OCI-LY7 (cell line): ENCODE data around the gene IQSEC1. TPM values are rescaled to one million over a fixed set of nuclear protein-coding genes. Genes with fewer than 3 reads are reported as not detected.

Experiments used
- Bru-seq: library from RNA; stranded (reverse); fragments of 400-500 nt; gene quantifications from one replicate; lab custom pipeline; 2021; lab: Mats Ljungman, UMichigan
- BruChase-seq, 2 experiments: library from RNA; stranded (reverse); fragments of 400-500 nt; gene quantifications; one replicate each; lab custom pipeline; 2021; lab: Mats Ljungman, UMichigan
- BruUV-seq: library from RNA; stranded (reverse); fragments of 400-500 nt; replicated peaks from 2 replicates; lab custom pipeline; 2021; lab: Mats Ljungman, UMichigan
- CTCF ChIA-PET: fragments of 300-600 bp; sonication (Branson Sonifier 250); formaldehyde crosslinking; loops from one replicate; lab custom pipeline; 2022; ENCODE audit warnings: antibody characterized with exemption; ENCODE audit not compliant: unreplicated experiment; lab: Charles Lee
- POLR2A ChIA-PET: fragments of 300-600 bp; sonication (Branson Sonifier 250); formaldehyde crosslinking; loops from one replicate; lab custom pipeline; 2022; ENCODE audit warnings: antibody characterized with exemption; lab: Charles Lee
- DNase-seq: peaks from one replicate; pipeline ENCODE4 v3.0.0-alpha.2; 2015; ENCODE audit warnings: low spot score
- H2AFZ ChIP-seq: fragments of 200-600 bp; sonication (generic), shearing (Covaris generic); 2 replicates; pipeline ENCODE4 v1.6.1; 2014; ENCODE audit warnings: mild to moderate bottlenecking, antibody characterized with exemption, low read length, moderate library complexity
- H3K27ac ChIP-seq: fragments of 200-600 bp; sonication (generic); 2 replicates; pipeline ENCODE4 v1.5.1; 2014; ENCODE audit warnings: mixed run types, low read depth, mild to moderate bottlenecking, moderate library complexity, low read length, inconsistent platforms; ENCODE audit not compliant: poor library complexity, severe bottlenecking
- H3K36me3 ChIP-seq: fragments of 200-600 bp; sonication (generic); 2 replicates; pipeline ENCODE4 v1.6.1; 2014; ENCODE audit warnings: mild to moderate bottlenecking, antibody characterized with exemption, low read length, moderate library complexity, mixed read lengths; ENCODE audit not compliant: insufficient read depth
- H3K4me1 ChIP-seq: fragments of 200-600 bp; sonication (generic); 2 replicates; pipeline ENCODE4 v1.5.1; 2014; ENCODE audit warnings: mild to moderate bottlenecking, low read length; ENCODE audit not compliant: insufficient read depth, poor library complexity, severe bottlenecking
- H3K4me2 ChIP-seq: fragments of 200-600 bp; sonication (generic); 2 replicates; pipeline ENCODE4 v1.6.1; 2014; ENCODE audit warnings: mild to moderate bottlenecking, low read length
- H3K4me3 ChIP-seq: fragments of 200-600 bp; sonication (generic); 2 replicates; pipeline ENCODE4 v1.5.1; 2014; ENCODE audit warnings: mild to moderate bottlenecking, low read depth, low read length; ENCODE audit not compliant: poor library complexity, severe bottlenecking
- H3K79me2 ChIP-seq: fragments of 200-600 bp; sonication (generic); 2 replicates; pipeline ENCODE4 v1.6.1; 2016; ENCODE audit warnings: low read depth, mild to moderate bottlenecking, low read length, moderate library complexity, mixed read lengths; ENCODE audit not compliant: insufficient read depth
- H3K9me2 ChIP-seq: fragments of 200-600 bp; sonication (generic); 2 replicates; pipeline ENCODE4 v1.6.1; 2016; ENCODE audit warnings: mild to moderate bottlenecking, low read length, mixed read lengths; ENCODE audit not compliant: insufficient read depth
- H3K9me3 ChIP-seq: fragments of 200-600 bp; sonication (generic); 2 replicates; pipeline ENCODE4 v1.6.1; 2014; ENCODE audit warnings: mild to moderate bottlenecking, mixed run types, low read length, mixed read lengths
- H4K20me1 ChIP-seq: fragments of 200-600 bp; sonication (generic); 2 replicates; pipeline ENCODE4 v1.6.1; 2014; ENCODE audit warnings: mild to moderate bottlenecking, antibody characterized with exemption, low read length, moderate library complexity, mixed read lengths; ENCODE audit not compliant: insufficient read depth
- EZH2phosphoT487 ChIP-seq: fragments of 200-600 bp; sonication (generic); IDR thresholded peaks from 2 replicates; pipeline ENCODE4 v1.6.1; 2018; ENCODE audit warnings: low read depth, borderline replicate concordance, mild to moderate bottlenecking, mixed run types, antibody characterized with exemption, low read length, moderate library complexity, mixed read lengths
- intact Hi-C: fragments of 100-400 bp; cut with micrococcal nuclease; formaldehyde crosslinking; loops from one replicate; pipeline ENCODE4 v1.10.0; 2022; ENCODE audit not compliant: unreplicated experiment
- long read RNA-seq: library from polyadenylated mRNA; stranded (forward); transcript quantifications from one replicate; pipeline ENCODE4 v2.0.0, GENCODE V29; 2022
- total RNA-seq, 2 experiments: library from RNA; depleted of rRNA in 1 of 2; stranded (reverse); fragments of >200 nt in 1 of 2; shearing (Covaris generic) in 1 of 2; gene quantifications; 2 replicates each; pipeline ENCODE4 v1.2.3, GENCODE V29; 2014 to 2022
- TF ChIP-seq, protein P1 (sequence below): fragments of 200-600 bp; sonication (generic); conservative IDR thresholded peaks from 2 replicates; pipeline ENCODE4 v1.5.1; 2014; ENCODE audit warnings: mild to moderate bottlenecking, antibody characterized with exemption, low read length, moderate library complexity, mixed read lengths

IQSEC1 gene
- total RNA-seq (2014; rRNA removed; shearing (Covaris generic)) (24.3 and 25.2 TPM in 2 replicates), total RNA-seq (2022) (56.3 and 70.1 TPM in 2 replicates), Bru-seq, nascent RNA (percentile 66 among the genes with signal in this experiment), BruChase-seq, experiment 1, labeled RNA remaining after a 6-hour chase (percentile 70 among the genes with signal in this experiment), BruChase-seq, experiment 2, labeled RNA remaining after a 2-hour chase (percentile 68 among the genes with signal in this experiment)
- long read RNA-seq, partial matches to known transcripts, result 13 of 89 reads
- long read RNA-seq, other reads (novel, unspliced or antisense), result 73 of 89 reads

DNA sequence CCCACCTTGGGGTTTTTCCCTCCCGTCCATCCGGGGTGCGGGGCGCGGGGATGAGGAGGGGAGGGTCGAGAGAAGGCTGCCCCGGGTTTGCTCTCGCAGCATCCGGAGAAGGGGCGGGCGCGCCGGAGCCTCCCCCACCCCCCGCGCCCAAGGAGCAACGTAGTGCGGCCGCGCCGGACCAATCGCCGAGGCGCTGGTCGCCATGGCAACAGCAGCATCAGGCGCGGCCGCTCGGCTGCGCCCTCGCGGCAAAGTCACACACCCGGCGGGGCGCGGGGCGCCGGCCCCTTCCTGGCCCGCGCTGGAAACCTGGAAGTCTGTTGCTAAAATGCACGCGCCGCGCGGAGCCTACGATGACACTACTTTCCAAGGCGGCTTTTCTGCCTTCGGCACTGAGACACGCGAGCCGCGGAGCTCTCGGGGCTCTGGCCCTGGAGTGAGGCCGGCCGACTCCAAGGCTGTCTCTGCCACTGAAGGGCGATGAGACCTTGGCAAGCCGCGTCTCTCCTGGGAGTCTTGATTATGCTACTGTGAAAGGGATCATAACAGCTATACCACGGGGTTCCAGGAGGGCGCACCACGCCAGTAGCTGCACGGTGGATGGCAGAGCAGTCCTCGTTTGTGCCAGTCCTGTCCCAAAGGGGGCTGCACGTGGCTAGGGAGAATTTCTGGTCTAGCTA is at the start of gene IQSEC1:
Gene IQSEC1, minus strand, starts transcription at position 104 of the 680 bp plus-strand sequence. CDS start 415 bp downstream, outside the sequence.
- peak; percentile 93 for DNase-seq
- no peaks in the 10 kb centered on the region for H3K9me3 ChIP-seq
- peaks cover 46% of the 10 kb centered on the region for H3K79me2 ChIP-seq
- BruUV-seq, result no TSS peak
- H3K9me2 ChIP-seq, result no peaks in the 10 kb centered on the region
- ChIA-PET CTCF (no interaction called here), POLR2A (interaction anchor here (3.5 to 4.0 kb wide), 2 partner anchors 10 to 60 kb away, joined by 19 to 34 read pairs; no protein-coding TSS in a partner anchor)
- H3K4me1 ChIP-seq, result peaks cover 87% of the 10 kb centered on the region
- intact Hi-C loops, result no loop called here
- H3K27ac ChIP-seq, result peak within 1 kb of the TSS; percentile 78
- no peak for TF ChIP-seq EZH2phosphoT487
- TF ChIP-seq, protein P1, sequence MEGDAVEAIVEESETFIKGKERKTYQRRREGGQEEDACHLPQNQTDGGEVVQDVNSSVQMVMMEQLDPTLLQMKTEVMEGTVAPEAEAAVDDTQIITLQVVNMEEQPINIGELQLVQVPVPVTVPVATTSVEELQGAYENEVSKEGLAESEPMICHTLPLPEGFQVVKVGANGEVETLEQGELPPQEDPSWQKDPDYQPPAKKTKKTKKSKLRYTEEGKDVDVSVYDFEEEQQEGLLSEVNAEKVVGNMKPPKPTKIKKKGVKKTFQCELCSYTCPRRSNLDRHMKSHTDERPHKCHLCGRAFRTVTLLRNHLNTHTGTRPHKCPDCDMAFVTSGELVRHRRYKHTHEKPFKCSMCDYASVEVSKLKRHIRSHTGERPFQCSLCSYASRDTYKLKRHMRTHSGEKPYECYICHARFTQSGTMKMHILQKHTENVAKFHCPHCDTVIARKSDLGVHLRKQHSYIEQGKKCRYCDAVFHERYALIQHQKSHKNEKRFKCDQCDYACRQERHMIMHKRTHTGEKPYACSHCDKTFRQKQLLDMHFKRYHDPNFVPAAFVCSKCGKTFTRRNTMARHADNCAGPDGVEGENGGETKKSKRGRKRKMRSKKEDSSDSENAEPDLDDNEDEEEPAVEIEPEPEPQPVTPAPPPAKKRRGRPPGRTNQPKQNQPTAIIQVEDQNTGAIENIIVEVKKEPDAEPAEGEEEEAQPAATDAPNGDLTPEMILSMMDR, result peak; percentile 38; the same call in 1 of the 2 replicates
- H3K4me2 ChIP-seq, result peak within 1 kb of the TSS; percentile 85
- peak within 1 kb of the TSS; percentile 38; the same call in 1 of the 2 replicates for H2AFZ ChIP-seq
- H3K4me3 ChIP-seq, result peak within 1 kb of the TSS; percentile 77
- H4K20me1 ChIP-seq, result no peaks in the 10 kb centered on the region
- peaks cover 7% of the 10 kb centered on the region; the same call in 1 of the 2 replicates for H3K36me3 ChIP-seq

DNA sequence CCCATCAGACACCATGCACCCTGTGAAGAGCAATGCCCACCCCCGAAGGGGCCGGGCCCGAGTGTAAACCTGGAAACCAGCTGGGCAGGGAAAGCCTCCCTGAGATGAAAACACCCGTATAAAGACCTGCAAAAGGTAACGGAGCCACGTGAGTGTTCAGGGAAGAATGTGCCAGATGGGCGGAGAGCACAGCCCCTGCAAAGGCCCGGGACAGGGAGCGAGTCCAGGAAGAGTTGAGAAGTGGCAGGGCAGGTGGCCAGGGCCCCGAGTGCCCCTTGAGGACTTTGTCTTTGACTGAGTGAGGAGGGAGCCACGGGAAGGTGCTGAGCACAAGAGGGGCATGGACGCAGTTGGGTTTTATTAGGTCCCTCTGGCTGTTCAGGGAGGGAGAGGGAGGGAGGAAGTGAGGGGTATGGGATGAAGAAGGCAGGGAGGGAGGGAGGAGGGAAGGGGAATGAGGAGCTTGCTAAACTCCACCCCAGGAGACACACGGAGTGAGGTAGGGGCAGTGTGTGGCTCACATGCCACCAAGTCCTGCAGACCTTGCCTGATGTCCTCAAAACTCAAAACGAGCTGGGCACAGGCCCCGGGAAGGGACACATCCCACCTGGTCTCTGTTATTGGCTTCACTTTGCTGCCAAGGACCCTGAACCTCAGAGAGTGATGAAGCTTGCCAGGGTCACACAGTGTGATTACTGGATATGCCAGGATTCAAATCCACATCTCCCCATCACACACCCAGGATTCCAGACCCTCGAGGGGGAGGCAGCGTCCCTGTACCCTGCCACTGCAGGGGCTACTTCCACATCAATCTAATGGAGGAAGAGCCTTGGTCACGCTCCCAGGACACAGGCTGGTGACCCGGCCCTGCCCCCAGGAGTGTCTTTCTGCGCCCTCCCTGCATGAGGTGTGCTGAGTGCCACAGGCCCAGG is 49.1 kb upstream of the IQSEC1 start:
- no peaks in the 10 kb centered on the region for H3K9me3 ChIP-seq
- no peak overlapping the region for H3K4me3 ChIP-seq
- TF ChIP-seq EZH2phosphoT487, result no peak
- TF ChIP-seq, protein P1, result no peak
- intact Hi-C loops, result no loop called here
- no peaks in the 10 kb centered on the region for H3K79me2 ChIP-seq
- H4K20me1 ChIP-seq, result no peaks in the 10 kb centered on the region; the same call in 1 of the 2 replicates
- H3K4me2 ChIP-seq, result no peak overlapping the region
- no peaks in the 10 kb centered on the region for H3K9me2 ChIP-seq
- POLR2A ChIA-PET, result no interaction called here
- no peaks in the 10 kb centered on the region for H3K4me1 ChIP-seq
- no TSS peak for BruUV-seq
- no peak overlapping the region for H3K27ac ChIP-seq
- no peak overlapping the region for H2AFZ ChIP-seq
- CTCF ChIA-PET, result no interaction called here
- no peak for DNase-seq
- H3K36me3 ChIP-seq, result no peaks in the 10 kb centered on the region
